Upper lobe of left lung (tissue), 6 donors: ENCODE measurements around the gene CTU1. TPM values are rescaled to one million over a fixed set of nuclear protein-coding genes. Genes with fewer than 3 reads are reported as not detected.
A peak's percentile ranks its signal among the peaks of the same experiment; 100 is the strongest.

Experiments
- ATAC-seq, 2 donors: fragments of 200-7000 bp; cut with Tn5 transposase; one replicate each; pipeline ENCODE4 v1.9.1; 2022; ENCODE audit warnings: mild to moderate bottlenecking in 2 of 2, moderate library complexity in 2 of 2; ENCODE audit not compliant: low FRiP score in 2 of 2
- DNase-seq, 2 donors: peaks; one replicate each; pipeline ENCODE4 v3.0.0-alpha.2; 2019 to 2020
- H3K27ac ChIP-seq, 4 donors: fragments of 200-600 bp; sonication (generic); one replicate each; pipeline ENCODE4 v1.5.1; 2016 to 2019
- H3K27me3 ChIP-seq, 4 donors: fragments of 200-600 bp; sonication (generic); one replicate each; pipeline ENCODE4 v1.5.1; 2017 to 2019
- H3K36me3 ChIP-seq, 4 donors: fragments of 200-600 bp; sonication (generic); one replicate each; pipeline ENCODE4 v1.5.1; 2016 to 2019
- H3K4me1 ChIP-seq, 4 donors: fragments of 200-600 bp; sonication (generic); one replicate each; pipeline ENCODE4 v1.5.1; 2018 to 2019
- H3K4me3 ChIP-seq, 4 donors: fragments of 200-600 bp; sonication (generic); one replicate each; pipeline ENCODE4 v1.5.1; 2017 to 2019; ENCODE audit warnings: mild to moderate bottlenecking in 2 of 4, moderate library complexity in 1 of 4
- H3K9me3 ChIP-seq, 4 donors: fragments of 200-600 bp; sonication (generic); one replicate each; pipeline ENCODE4 v1.5.1; 2018 to 2019
- CTCF ChIP-seq, 6 experiments: fragments of 450-650 bp in 4 of 6; fragments of 200-600 bp in 2 of 6; sonication (generic) in 2 of 6; IDR thresholded peaks; one replicate each; pipeline ENCODE4 v1.5.1; 2016 to 2019; ENCODE audit warnings: antibody characterized with exemption in 6 of 6
- EP300 ChIP-seq, 4 donors: sonication (generic); formaldehyde crosslinking; IDR thresholded peaks; one replicate each; pipeline ENCODE4 v1.5.1; 2017; ENCODE audit warnings: antibody characterized with exemption in 4 of 4, control low read depth in 2 of 4
- POLR2A ChIP-seq, 4 donors: fragments of 450-650 bp; IDR thresholded peaks; one replicate each; pipeline ENCODE4 v1.5.1; 2016 to 2017; ENCODE audit warnings: antibody characterized with exemption in 4 of 4, mild to moderate bottlenecking in 2 of 4
- POLR2AphosphoS5 ChIP-seq, 2 donors: sonication (generic); formaldehyde crosslinking; IDR thresholded peaks; one replicate each; pipeline ENCODE4 v1.5.1; 2017; ENCODE audit warnings: antibody characterized with exemption in 2 of 2
- WGBS, 2 donors: methylation state at CpG; one replicate each; pipeline ENCODE4 v1.1.5; 2017 to 2018; 5-methylcytosine and 5-hydroxymethylcytosine counted together
- total RNA-seq, 6 donors: library from RNA; depleted of rRNA in 4 of 6; stranded (reverse); fragments of >200 nt in 4 of 6; gene quantifications; one replicate each; pipeline versions ENCODE4 v1.1.0 to v1.2.1, GENCODE V29; 2016 to 2021
- donor health status: DM: no; HTN: no; CAD: no; lungs with moderate emphysema.
- donor health status: DM: no; HTN: yes; CAD: no; lungs with severe emphysema.

The CTU1 gene
- total RNA-seq, 6 donors from 2014 or later, result 9.5 to 23.0 (median 15.1) TPM

- H3K27ac ChIP-seq, result no peak overlapping the region
- no peaks in the 10 kb centered on the region for H3K36me3 ChIP-seq
- peaks cover 0 to 2% (median 1%) of the 10 kb centered on the region in 4 donors for H3K4me1 ChIP-seq
- peaks cover 0 to 4% (median 2%) of the 10 kb centered on the region in 4 donors for H3K27me3 ChIP-seq
- H3K4me3 ChIP-seq, result no peak overlapping the region
- ATAC-seq (no peak), DNase-seq (peak in 1 of 2 donors; percentile 36)
- TF ChIP-seq CTCF (IDR thresholded peaks at IDR 0.05) (no peak), POLR2AphosphoS5 (IDR thresholded peaks at IDR 0.05) (no peak), EP300 (IDR thresholded peaks at IDR 0.05) (no peak), POLR2A (IDR thresholded peaks at IDR 0.05) (no peak)
- 72 to 82% methylated on average over 7 of the region's 7 CpGs for WGBS, 2 donors
- H3K9me3 ChIP-seq, result no peaks in the 10 kb centered on the region
Observed at GRCh38 chr19:51059715-51060114, 48.5 kb downstream of the CTU1 start.

- Histone ChIP-seq H3K27me3 (no peaks in the 10 kb centered on the region), H3K27ac (no peak overlapping the region), H3K9me3 (no peaks in the 10 kb centered on the region), H3K36me3 (no peaks in the 10 kb centered on the region), H3K4me1 (no peaks in the 10 kb centered on the region), H3K4me3 (no peak overlapping the region)
- ATAC-seq (no peak), DNase-seq (no peak)
- TF ChIP-seq POLR2AphosphoS5 (IDR thresholded peaks at IDR 0.05), result no peak
- TF ChIP-seq EP300 (IDR thresholded peaks at IDR 0.05), result no peak
- no peak for TF ChIP-seq POLR2A (IDR thresholded peaks at IDR 0.05)
Observed at GRCh38 chr19:51055866-51056265, 52.3 kb downstream of the CTU1 start.

Other genes with a start within 250 kb of the CTU1 start
- not detected for gene KLK2, start 235.0 kb downstream of the CTU1 start, total RNA-seq
- not detected for gene KLK4, start 197.0 kb downstream of the CTU1 start, total RNA-seq
- under 1 TPM in 1 of 6 donors, not detected in 5; 0.74 TPM for gene KLK5, start 155.4 kb downstream of the CTU1 start, total RNA-seq
- not detected for gene KLK6, start 138.8 kb downstream of the CTU1 start, total RNA-seq
- 1 to 10 TPM in 1 of 6 donors, under 1 TPM in 1, not detected in 4; 0.30 to 1.1 TPM for gene KLK7, start 124.5 kb downstream of the CTU1 start, total RNA-seq
- not detected for gene KLK8, start 106.8 kb downstream of the CTU1 start, total RNA-seq
- 10 to 100 TPM in 3 of 6 donors, 1 to 10 TPM in 2, not detected in 1; 4.8 to 21.7 (median 18.6) TPM for gene KLK10, start 88.7 kb downstream of the CTU1 start, total RNA-seq
- gene KLK11, start 81.8 kb downstream of the CTU1 start, total RNA-seq, result 10 to 100 TPM; 13.3 to 37.7 (median 22.9) TPM
- 1 to 10 TPM in 1 of 6 donors, under 1 TPM in 1, not detected in 4; 0.54 to 2.0 TPM for gene KLK12, start 73.4 kb downstream of the CTU1 start, total RNA-seq
- 10 to 100 TPM in 1 of 6 donors, 1 to 10 TPM in 1, under 1 TPM in 2, not detected in 2; 0.54 to 24.1 (median 1.9) TPM for gene KLK13, start 43.3 kb downstream of the CTU1 start, total RNA-seq
- 1 to 10 TPM in 3 of 6 donors, not detected in 3; 1.2 to 2.1 (median 2.0) TPM for gene KLK14, start 25.5 kb downstream of the CTU1 start, total RNA-seq
- 10 to 100 TPM in 5 of 6 donors, 1 to 10 TPM in 1; 6.8 to 47.1 (median 24.6) TPM for gene SIGLEC9, start 16.5 kb upstream of the CTU1 start, total RNA-seq
- 10 to 100 TPM in 1 of 6 donors, 1 to 10 TPM in 5; 3.4 to 10.9 (median 8.1) TPM for gene SIGLEC7, start 33.9 kb upstream of the CTU1 start, total RNA-seq
- gene CD33, start 116.7 kb upstream of the CTU1 start, total RNA-seq, result 10 to 100 TPM in 5 of 6 donors, 1 to 10 TPM in 1; 8.4 to 32.2 (median 21.6) TPM
- not detected for gene SIGLECL1, start 142.7 kb upstream of the CTU1 start, total RNA-seq
- gene IGLON5, start 203.2 kb upstream of the CTU1 start, total RNA-seq, result under 1 TPM in 2 of 6 donors, not detected in 4; 0.09 to 0.10 TPM
- gene VSIG10L, start 233.7 kb upstream of the CTU1 start, total RNA-seq, result 10 to 100 TPM in 1 of 6 donors, 1 to 10 TPM in 4, under 1 TPM in 1; 0.76 to 13.6 (median 2.8) TPM